Panc1 (cell line): Measurements from ENCODE around the gene PPP2R2B. TPM values are rescaled to one million over a fixed set of nuclear protein-coding genes. Genes with fewer than 3 reads are reported as not detected.
"Not testable (repeated sequence)": the region's sequence is repeated elsewhere in the genome, so short reads cannot be mapped to it uniquely, and the experiment has no call there.

Experiments
- ATAC-seq: fragments of 200-7000 bp; cut with Tn5 transposase; 2 replicates; pipeline ENCODE4 v1.9.1; 2020; ENCODE audit warnings: mild to moderate bottlenecking, moderate library complexity
- BruUV-seq: library from RNA; stranded (reverse); fragments of 400-500 nt; replicated peaks from 2 replicates; lab custom pipeline; 2021; lab: Mats Ljungman, UMichigan
- CTCF ChIA-PET: fragments of 300-600 bp; sonication (Branson Sonifier 250); formaldehyde crosslinking; loops from one replicate; lab custom pipeline; 2022; ENCODE audit warnings: antibody characterized with exemption; lab: Charles Lee
- POLR2A ChIA-PET: fragments of 300-600 bp; sonication (Branson Sonifier 250); formaldehyde crosslinking; loops from one replicate; lab custom pipeline; 2022; ENCODE audit warnings: antibody characterized with exemption; lab: Charles Lee
- DNase-seq: peaks from one replicate; pipeline ENCODE4 v3.0.0-alpha.2; 2010; ENCODE audit warnings: low read depth, low spot score
- H3K27ac ChIP-seq: 2 replicates; pipeline ENCODE4 v1.5.1; 2011; ENCODE audit warnings: mild to moderate bottlenecking, low read length, inconsistent platforms
- H3K27me3 ChIP-seq: fragments of 200-500 bp; sonication (Bioruptor generic); 2 replicates; pipeline ENCODE4 v1.6.0; 2014; ENCODE audit warnings: low read length, inconsistent platforms; ENCODE audit not compliant: control insufficient read depth, insufficient read depth
- H3K36me3 ChIP-seq: fragments of 200-500 bp; sonication (Bioruptor generic); 2 replicates; pipeline ENCODE4 v1.5.1; 2014; ENCODE audit warnings: inconsistent platforms, mild to moderate bottlenecking, low read length, moderate library complexity; ENCODE audit not compliant: control insufficient read depth, insufficient read depth
- H3K4me1 ChIP-seq: 2 replicates; pipeline ENCODE4 v1.5.1; 2011; ENCODE audit warnings: inconsistent platforms, mild to moderate bottlenecking, low read length, moderate library complexity; ENCODE audit not compliant: control insufficient read depth, insufficient read depth
- H3K4me3 ChIP-seq, 2 experiments: 2 replicates each; pipeline ENCODE4 v1.5.1; 2011 to 2012; ENCODE audit warnings: low read depth in 2 of 2, low read length in 2 of 2, mild to moderate bottlenecking in 2 of 2, inconsistent platforms in 1 of 2, moderate library complexity in 1 of 2
- H3K9me3 ChIP-seq: fragments of 200-500 bp; sonication (Bioruptor generic); 2 replicates; pipeline ENCODE4 v1.5.1; 2014; ENCODE audit warnings: low read depth, mild to moderate bottlenecking, inconsistent platforms, low read length, moderate library complexity; ENCODE audit not compliant: control insufficient read depth, insufficient read depth
- CTCF ChIP-seq: fragments of 450-650 bp; IDR thresholded peaks from 2 replicates; pipeline ENCODE4 v1.5.1; 2017; ENCODE audit warnings: mild to moderate bottlenecking
- POLR2AphosphoS5 ChIP-seq: IDR thresholded peaks from 2 replicates; pipeline ENCODE4 v1.6.1; 2012; ENCODE audit warnings: mild to moderate bottlenecking, low read depth, low read length, moderate library complexity
- REST ChIP-seq, 2 experiments: IDR thresholded peaks; 2 replicates each; pipeline ENCODE4 v1.6.1; 2011 to 2012; ENCODE audit warnings: low read depth in 2 of 2, control low read depth in 1 of 2, low read length in 1 of 2, mild to moderate bottlenecking in 1 of 2, moderate library complexity in 1 of 2; ENCODE audit not compliant: insufficient read depth in 1 of 2
- SIN3A ChIP-seq: IDR thresholded peaks from 2 replicates; pipeline ENCODE4 v1.6.1; 2012; ENCODE audit warnings: low read depth, mild to moderate bottlenecking, low read length, moderate library complexity, borderline replicate concordance; ENCODE audit not compliant: insufficient read depth
- TCF7L2 ChIP-seq: IDR thresholded peaks from 2 replicates; pipeline ENCODE4 v1.6.1; 2011; ENCODE audit warnings: mild to moderate bottlenecking, low read depth, low read length, inconsistent platforms
- in situ Hi-C: cut with HindIII; loops from 2 replicates; pipeline ENCODE4 v1.10.0; 2016; ENCODE audit warnings: low sequenced_read_pairs, low pct_unique_long_range_greater_than_20kb
- intact Hi-C: fragments of 100-400 bp; cut with micrococcal nuclease; formaldehyde crosslinking; loops from one replicate; pipeline ENCODE4 v1.10.0; 2022; ENCODE audit not compliant: unreplicated experiment
- total RNA-seq: library from RNA; stranded (reverse); gene quantifications from one replicate; pipeline ENCODE4 v1.2.1, GENCODE V29; 2021; ENCODE audit not compliant: unreplicated experiment

Gene PPP2R2B
- total RNA-seq, 1 experiment from 2014 or later: 8.8 TPM

GRCh38 chr5:146731909-146732659, 146.5 kb downstream of the PPP2R2B start:
- no TSS peak for BruUV-seq
- intact Hi-C loops (no loop called here), in situ Hi-C loops (no loop called here)
- DNase-seq (peak; percentile 69), ATAC-seq (peak; percentile 95)
- Histone ChIP-seq H3K4me1 (peaks cover 8% of the 10 kb centered on the region), H3K27me3 (no peaks in the 10 kb centered on the region), H3K36me3 (no peaks in the 10 kb centered on the region), H3K9me3 (peaks cover 2% of the 10 kb centered on the region; the same call in 1 of the 2 replicates), H3K27ac (peak overlapping the region; percentile 70), H3K4me3 (no peak overlapping the region)
- TF ChIP-seq REST (IDR thresholded peaks at IDR 0.05; ENCODE audit: insufficient read depth in 1 of 2, low read depth in 2 of 2, low read length in 1 of 2): no peak
- TF ChIP-seq POLR2AphosphoS5: no peak
- no peak for TF ChIP-seq TCF7L2
- TF ChIP-seq CTCF: no peak
- TF ChIP-seq SIN3A: no peak
- ChIA-PET CTCF (interaction anchor here (0.7 kb wide), 1 partner anchor 213 kb away, joined by 3 read pairs; no protein-coding TSS in a partner anchor), POLR2A (no interaction called here)

DNA sequence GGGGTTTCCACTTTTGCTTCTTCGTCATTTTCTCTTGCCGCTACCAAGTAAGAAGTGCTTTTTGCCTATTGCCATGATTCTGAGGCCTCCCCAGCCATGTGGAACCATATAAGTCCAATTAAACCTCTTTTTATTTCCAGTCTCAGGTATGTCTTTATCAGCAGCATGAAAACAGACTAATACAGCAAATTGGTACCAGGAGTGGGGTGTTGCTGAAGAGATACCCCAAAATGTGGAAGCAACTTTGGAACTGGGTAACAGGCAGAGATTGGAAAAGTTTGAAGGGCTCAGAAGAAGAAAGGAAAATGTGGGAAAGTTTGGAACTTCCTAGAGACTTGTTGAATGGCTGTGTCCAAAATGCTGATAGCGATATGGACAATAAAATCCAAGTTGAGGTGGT, 149.8 kb downstream of the PPP2R2B start:
- H3K36me3 ChIP-seq, H3K4me1 ChIP-seq, H3K9me3 ChIP-seq, H3K27me3 ChIP-seq, in situ Hi-C loops, CTCF ChIA-PET, BruUV-seq, ATAC-seq, POLR2A ChIA-PET, intact Hi-C loops, H3K4me3 ChIP-seq, H3K27ac ChIP-seq, DNase-seq: not testable (repeated sequence)

DNA sequence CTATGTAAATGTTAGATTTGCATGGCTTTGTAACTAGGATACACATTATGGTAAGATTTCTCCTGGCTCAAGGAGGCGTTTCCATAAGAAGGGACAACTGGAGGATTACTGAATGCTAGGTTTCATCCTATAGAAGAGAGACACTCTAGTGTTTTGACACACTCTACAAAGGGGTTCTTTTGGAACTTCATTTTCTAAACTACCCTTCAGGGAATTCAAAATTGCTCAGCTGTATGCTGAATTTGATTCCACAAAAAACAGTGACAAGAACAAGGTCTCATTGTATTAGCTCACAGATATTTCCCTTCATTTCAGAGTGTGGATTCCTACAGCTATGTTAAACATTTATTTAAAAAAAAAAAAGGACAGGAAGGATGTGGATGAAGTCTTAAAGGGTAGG, 151.7 kb downstream of the PPP2R2B start:
- in situ Hi-C loops: no loop called here
- Histone ChIP-seq H3K27me3 (no peaks in the 10 kb centered on the region), H3K27ac (no peak overlapping the region), H3K4me3 (no peak overlapping the region), H3K9me3 (peaks cover 2% of the 10 kb centered on the region; the same call in 1 of the 2 replicates), H3K4me1 (peaks cover 7% of the 10 kb centered on the region), H3K36me3 (no peaks in the 10 kb centered on the region)
- POLR2A ChIA-PET: interaction anchor here (0.6 kb wide), 1 partner anchor 110 kb away, joined by 3 read pairs; no protein-coding TSS in a partner anchor
- CTCF ChIA-PET: no interaction called here
- no peak for TF ChIP-seq REST (IDR thresholded peaks at IDR 0.05; ENCODE audit: insufficient read depth in 1 of 2, low read depth in 2 of 2, low read length in 1 of 2)
- TF ChIP-seq TCF7L2: no peak
- TF ChIP-seq SIN3A: no peak
- TF ChIP-seq CTCF: no peak
- TF ChIP-seq POLR2AphosphoS5: no peak
- DNase-seq: no peak
- intact Hi-C loops: no loop called here
- ATAC-seq: no peak
- no TSS peak for BruUV-seq
